Trophoblast cell (in vitro differentiated cells and primary cell): Measurements from ENCODE around the gene UCK2.

Experiments used
- DNase-seq, 2 donors: peaks; one replicate each; pipeline ENCODE4 v3.0.0-alpha.2; 2016
- H2AFZ ChIP-seq: 2 replicates; pipeline ENCODE4 v1.6.1; 2013; ENCODE audit warnings: low read length, moderate library complexity, mild to moderate bottlenecking; ENCODE audit not compliant: insufficient read depth, poor library complexity
- H2AK5ac ChIP-seq: 2 replicates; pipeline ENCODE4 v1.6.1; 2013; ENCODE audit warnings: mild to moderate bottlenecking, low read length
- H2BK120ac ChIP-seq: 2 replicates; pipeline ENCODE4 v1.6.1; 2013; ENCODE audit warnings: low read length, mild to moderate bottlenecking, moderate library complexity; ENCODE audit not compliant: insufficient read depth, poor library complexity
- H2BK12ac ChIP-seq: 2 replicates; pipeline ENCODE4 v1.6.1; 2013; ENCODE audit warnings: mild to moderate bottlenecking, low read length, moderate library complexity
- H2BK5ac ChIP-seq: 2 replicates; pipeline ENCODE4 v1.6.1; 2013; ENCODE audit warnings: low read length, low read depth, moderate library complexity, mild to moderate bottlenecking; ENCODE audit not compliant: poor library complexity
- H3K14ac ChIP-seq: 2 replicates; pipeline ENCODE4 v1.6.1; 2013; ENCODE audit warnings: mild to moderate bottlenecking, low read length
- H3K18ac ChIP-seq: 2 replicates; pipeline ENCODE4 v1.6.1; 2013; ENCODE audit warnings: mild to moderate bottlenecking, low read length
- H3K23ac ChIP-seq: 2 replicates; pipeline ENCODE4 v1.6.1; 2013; ENCODE audit warnings: low read length
- H3K27ac ChIP-seq: 2 replicates; pipeline ENCODE4 v1.5.1; 2013; ENCODE audit warnings: low read depth, mild to moderate bottlenecking, inconsistent platforms, low read length, moderate library complexity
- H3K27me3 ChIP-seq: 2 replicates; pipeline ENCODE4 v1.6.1; 2013; ENCODE audit warnings: inconsistent platforms, mild to moderate bottlenecking, low read length, moderate library complexity; ENCODE audit not compliant: insufficient read depth
- H3K36me3 ChIP-seq, 2 experiments: 1 replicate in 1 of 2; 2 replicates in 1 of 2; pipeline ENCODE4 v1.6.1; 2013; ENCODE audit warnings: low read length in 2 of 2, mild to moderate bottlenecking in 2 of 2, moderate library complexity in 1 of 2; ENCODE audit not compliant: insufficient read depth in 2 of 2, control insufficient read depth in 1 of 2
- H3K4ac ChIP-seq: 2 replicates; pipeline ENCODE4 v1.6.1; 2013; ENCODE audit warnings: low read depth, mild to moderate bottlenecking, low read length, moderate library complexity
- H3K4me1 ChIP-seq, 2 experiments: 1 replicate in 1 of 2; 2 replicates in 1 of 2; pipeline ENCODE4 v1.6.1; 2013; ENCODE audit warnings: low read length in 2 of 2, mild to moderate bottlenecking in 2 of 2, moderate library complexity in 1 of 2; ENCODE audit not compliant: insufficient read depth in 2 of 2, control insufficient read depth in 1 of 2
- H3K4me2 ChIP-seq: 2 replicates; pipeline ENCODE4 v1.6.1; 2013; ENCODE audit warnings: inconsistent platforms, mild to moderate bottlenecking, low read length, moderate library complexity
- H3K4me3 ChIP-seq: 2 replicates; pipeline ENCODE4 v1.5.1; 2013; ENCODE audit warnings: mild to moderate bottlenecking, low read depth, low read length, inconsistent platforms
- H3K79me1 ChIP-seq: one replicate; pipeline ENCODE4 v1.6.1; 2013; ENCODE audit warnings: low read length
- H3K79me2 ChIP-seq: 2 replicates; pipeline ENCODE4 v1.6.1; 2013; ENCODE audit warnings: low read length, mild to moderate bottlenecking; ENCODE audit not compliant: control insufficient read depth, insufficient read depth, poor library complexity
- H3K9ac ChIP-seq: 2 replicates; pipeline ENCODE4 v1.6.1; 2013; ENCODE audit warnings: mild to moderate bottlenecking, low read length
- H3K9me3 ChIP-seq: 2 replicates; pipeline ENCODE4 v1.6.1; 2013; ENCODE audit warnings: low read depth, mild to moderate bottlenecking, control low read depth, inconsistent platforms, low read length; ENCODE audit not compliant: insufficient read depth
- H4K12ac ChIP-seq: 2 replicates; pipeline ENCODE4 v1.6.1; 2013; ENCODE audit warnings: low read depth, mild to moderate bottlenecking, low read length, moderate library complexity
- H4K8ac ChIP-seq: 2 replicates; pipeline ENCODE4 v1.6.1; 2013; ENCODE audit warnings: low read depth, mild to moderate bottlenecking, low read length, moderate library complexity
- H4K91ac ChIP-seq: one replicate; pipeline ENCODE4 v1.6.1; 2013; ENCODE audit warnings: low read depth, mild to moderate bottlenecking, low read length, moderate library complexity
- WGBS: extraction: QIAGEN DNeasy Blood & Tissue Kit; methylation state at CpG from one replicate; pipeline ENCODE4 v1.1.7; 2013; ENCODE audit warnings: missing lambda C conversion rate; ENCODE audit not compliant: insufficient read length, insufficient coverage; ENCODE audit errors: extremely low coverage; 5-methylcytosine and 5-hydroxymethylcytosine counted together

The UCK2 gene

GRCh38 chr1:165892935-165893334 lies 65.5 kb downstream of the UCK2 start:
- no CpG with 5 or more reads among the region's 4 CpGs for WGBS
- H4K8ac ChIP-seq, result peak overlapping the region; percentile 37
- H3K9ac ChIP-seq, result no peak overlapping the region
- H2AFZ ChIP-seq, result no peak overlapping the region
- peak overlapping the region; percentile 54 for H2BK120ac ChIP-seq
- DNase-seq, result no peak
- peak overlapping the region; percentile 53 for H4K91ac ChIP-seq
- H3K23ac ChIP-seq, result no peak overlapping the region
- peak overlapping the region; percentile 71 for H3K14ac ChIP-seq
- no peaks in the 10 kb centered on the region for H3K27me3 ChIP-seq
- peak overlapping the region; percentile 63 for H3K18ac ChIP-seq
- H3K4ac ChIP-seq, result no peak overlapping the region
- peak overlapping the region; percentile 52 for H2BK5ac ChIP-seq
- H3K27ac ChIP-seq, result peak overlapping the region; percentile 65
- H3K36me3 ChIP-seq, result peaks cover 4 to 6% of the 10 kb centered on the region in 2 experiments
- H3K4me3 ChIP-seq, result no peak overlapping the region
- no peak overlapping the region for H3K4me2 ChIP-seq
- peaks cover 54 to 62% of the 10 kb centered on the region in 2 experiments for H3K4me1 ChIP-seq
- no peaks in the 10 kb centered on the region for H3K9me3 ChIP-seq
- H4K12ac ChIP-seq, result peak overlapping the region; percentile 12
- peaks cover 14% of the 10 kb centered on the region for H3K79me2 ChIP-seq
- H3K79me1 ChIP-seq, result peaks cover 48% of the 10 kb centered on the region
- H2BK12ac ChIP-seq, result peak overlapping the region; percentile 76
- peak overlapping the region; percentile 70 for H2AK5ac ChIP-seq

- peaks cover 55 to 64% of the 10 kb centered on the region in 2 experiments for H3K4me1 ChIP-seq
- WGBS, result no CpG with 5 or more reads among the region's 2 CpGs
Measured at GRCh38 chr1:165893507-165893906, 66.1 kb downstream of the UCK2 start.

GRCh38 chr1:165894591-165894990 lies 67.2 kb downstream of the UCK2 start:
- Histone ChIP-seq H3K14ac (peak overlapping the region; percentile 59), H2BK120ac (peak overlapping the region; percentile 62), H3K27me3 (no peaks in the 10 kb centered on the region), H3K27ac (peak overlapping the region; percentile 98), H4K12ac (no peak overlapping the region), H3K23ac (no peak overlapping the region), H3K4me3 (no peak overlapping the region), H3K36me3 (peaks cover 4 to 6% of the 10 kb centered on the region in 2 experiments), H2BK5ac (peak overlapping the region; percentile 66), H3K4me1 (peaks cover 55 to 69% of the 10 kb centered on the region in 2 experiments), H3K4ac (no peak overlapping the region), H3K9ac (no peak overlapping the region), H3K79me2 (peaks cover 14% of the 10 kb centered on the region), H4K91ac (peak overlapping the region; percentile 74), H2AFZ (no peak overlapping the region), H2BK12ac (peak overlapping the region; percentile 66), H3K4me2 (peak overlapping the region; percentile 34), H3K79me1 (peaks cover 52% of the 10 kb centered on the region), H4K8ac (peak overlapping the region; percentile 33), H3K9me3 (no peaks in the 10 kb centered on the region), H2AK5ac (peak overlapping the region; percentile 31), H3K18ac (peak overlapping the region; percentile 55)
- no CpG with 5 or more reads among the region's 4 CpGs for WGBS
- peak in 1 of 2 donors; percentile 25 for DNase-seq

More at GRCh38 chr1:165893507-165893906, 66.1 kb downstream of the UCK2 start:
- no peak overlapping the region for H2BK5ac ChIP-seq
- no peak overlapping the region for H3K4me3 ChIP-seq
- H4K8ac ChIP-seq, result no peak overlapping the region
- H4K91ac ChIP-seq, result no peak overlapping the region
- H2BK120ac ChIP-seq, result no peak overlapping the region
- H2BK12ac ChIP-seq, result no peak overlapping the region
- H3K14ac ChIP-seq, result no peak overlapping the region
- H3K27me3 ChIP-seq, result no peaks in the 10 kb centered on the region
- no peak overlapping the region for H3K9ac ChIP-seq
- no peak overlapping the region for H3K4ac ChIP-seq
- no peak overlapping the region for H3K4me2 ChIP-seq
- no peak overlapping the region for H2AFZ ChIP-seq
- H3K23ac ChIP-seq, result no peak overlapping the region
- H3K79me1 ChIP-seq, result peaks cover 49% of the 10 kb centered on the region
- H3K79me2 ChIP-seq, result peaks cover 16% of the 10 kb centered on the region
- H3K18ac ChIP-seq, result no peak overlapping the region
- peak; percentile 40 to 83 for DNase-seq
- H3K27ac ChIP-seq, result no peak overlapping the region
- H3K9me3 ChIP-seq, result no peaks in the 10 kb centered on the region
- H2AK5ac ChIP-seq, result no peak overlapping the region
- peaks cover 4 to 6% of the 10 kb centered on the region in 2 experiments for H3K36me3 ChIP-seq
- no peak overlapping the region for H4K12ac ChIP-seq

DNA sequence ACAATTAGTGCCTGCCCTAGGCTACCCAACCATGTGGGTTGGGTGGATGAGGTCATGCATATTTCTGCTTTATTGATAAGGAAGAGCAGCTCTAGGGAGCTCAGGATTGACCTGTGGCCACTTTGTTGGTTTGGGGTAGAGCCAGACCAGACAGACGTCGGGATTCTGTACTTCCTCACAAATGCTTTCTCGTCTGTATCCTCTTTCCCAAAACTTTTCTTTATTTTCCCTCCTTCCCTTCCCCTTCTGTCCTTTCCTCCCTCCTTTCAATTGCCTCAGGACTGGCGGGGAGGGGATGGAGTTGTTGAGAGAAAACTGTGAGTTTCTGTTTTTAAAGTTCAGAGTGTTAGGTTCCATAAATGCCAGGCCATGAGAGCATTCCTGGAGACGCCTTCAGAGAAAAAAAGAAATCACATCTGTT lies 68.0 kb downstream of the UCK2 start:
- Histone ChIP-seq H3K27ac (peak overlapping the region; percentile 98), H3K36me3 (peaks cover 7% of the 10 kb centered on the region in 2 experiments), H2AFZ (no peak overlapping the region), H3K4me1 (peaks cover 60 to 73% of the 10 kb centered on the region in 2 experiments), H3K4me3 (no peak overlapping the region), H3K18ac (no peak overlapping the region), H4K8ac (no peak overlapping the region), H2BK12ac (no peak overlapping the region), H2BK120ac (peak overlapping the region; percentile 100), H3K79me1 (peaks cover 58% of the 10 kb centered on the region), H3K9ac (no peak overlapping the region), H3K14ac (no peak overlapping the region), H4K91ac (no peak overlapping the region), H3K4ac (no peak overlapping the region), H2BK5ac (peak overlapping the region; percentile 99), H3K4me2 (peak overlapping the region; percentile 34), H3K23ac (no peak overlapping the region), H3K9me3 (no peaks in the 10 kb centered on the region), H2AK5ac (no peak overlapping the region), H3K79me2 (peaks cover 18% of the 10 kb centered on the region), H3K27me3 (no peaks in the 10 kb centered on the region), H4K12ac (no peak overlapping the region)
- DNase-seq, result peak; percentile 74 to 90
- 100% methylated on average over 1 of the region's 5 CpGs for WGBS
